ENCODE measurements around the gene MIF. TPM values are rescaled to one million over a fixed set of nuclear protein-coding genes. Genes with fewer than 3 reads are reported as not detected.
"Not testable (repeated sequence)": the region's sequence is repeated elsewhere in the genome, so short reads cannot be mapped to it uniquely, and the experiment has no call there.

Gene MIF
- total RNA-seq, 1 donor from 2014 or later, result 348 TPM

- DNase-seq (ENCODE audit: low read depth in 2 of 2), result not testable (repeated sequence)
These were observed 6.0 kb downstream of the MIF start for GRCh38 chr22:23900227-23900626.

- no peak for DNase-seq (ENCODE audit: low read depth in 2 of 2)
These were observed 7.4 kb downstream of the MIF start for GRCh38 chr22:23901600-23901999.

DNA sequence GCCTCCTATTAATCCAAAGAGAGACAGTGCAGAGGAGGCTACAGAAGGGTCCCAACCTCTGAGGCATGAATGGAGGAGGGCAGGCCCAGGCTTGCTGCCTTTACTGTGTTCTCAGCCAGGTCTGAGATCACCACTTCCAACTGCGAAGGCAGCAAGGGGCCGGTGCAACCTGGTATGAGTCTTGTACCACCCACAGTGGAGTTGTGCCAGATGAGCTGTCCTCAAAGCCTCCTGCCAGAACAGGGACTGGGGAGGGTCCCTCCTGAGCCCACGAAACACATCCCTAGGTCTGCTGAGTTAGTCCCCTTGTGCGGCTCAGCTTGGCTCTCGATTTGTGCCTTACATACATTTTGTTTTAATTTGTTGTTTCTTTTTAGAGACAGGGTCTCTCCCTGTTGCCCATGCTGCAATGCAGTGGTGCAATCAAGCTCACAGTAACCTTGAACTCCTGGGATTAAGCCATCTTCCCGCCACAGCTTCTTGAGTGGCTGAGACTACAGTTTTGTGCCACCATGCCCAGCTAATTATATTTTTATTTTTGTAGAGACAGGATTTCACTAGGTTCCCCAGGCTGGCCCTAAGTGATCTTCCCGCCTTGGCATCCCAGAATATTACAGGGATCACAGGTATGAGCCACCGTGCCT, 9.3 kb downstream of the MIF start:
- no peak for DNase-seq (ENCODE audit: low read depth in 2 of 2)

DNA sequence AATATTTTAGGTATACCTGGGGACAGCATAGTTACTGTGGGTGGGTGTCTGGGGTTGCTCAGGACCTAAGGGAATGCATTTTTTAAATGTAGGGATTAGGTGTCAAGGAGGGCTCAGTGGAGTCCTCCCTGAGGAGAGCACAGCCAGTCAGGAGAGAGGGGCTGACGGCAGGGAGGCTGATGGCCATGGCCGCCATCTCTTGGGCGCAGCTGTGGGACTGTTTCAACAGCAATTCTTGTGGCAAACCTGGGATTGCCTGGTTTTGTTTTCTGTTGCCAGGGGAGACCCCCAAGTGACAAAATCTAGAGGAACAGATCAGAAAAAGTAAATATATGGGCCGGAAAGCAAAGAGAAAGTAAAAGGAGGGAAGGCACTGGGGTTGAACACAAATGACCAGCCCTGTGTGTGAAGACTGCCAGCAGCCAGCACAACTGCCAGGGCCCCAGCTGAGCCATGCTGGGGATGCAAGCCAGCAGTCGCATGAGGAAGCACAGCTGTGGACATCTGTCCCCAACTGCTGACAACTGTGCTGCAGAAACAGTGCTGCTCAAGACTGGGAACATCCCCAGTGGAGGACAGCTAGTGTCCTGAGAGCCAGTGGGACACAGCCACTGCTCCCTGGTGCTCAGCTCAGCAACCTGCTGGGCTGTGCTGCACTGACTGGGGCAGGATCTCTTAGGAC, 10.5 kb downstream of the MIF start:
- no peak for DNase-seq (ENCODE audit: low read depth in 2 of 2)

DNA sequence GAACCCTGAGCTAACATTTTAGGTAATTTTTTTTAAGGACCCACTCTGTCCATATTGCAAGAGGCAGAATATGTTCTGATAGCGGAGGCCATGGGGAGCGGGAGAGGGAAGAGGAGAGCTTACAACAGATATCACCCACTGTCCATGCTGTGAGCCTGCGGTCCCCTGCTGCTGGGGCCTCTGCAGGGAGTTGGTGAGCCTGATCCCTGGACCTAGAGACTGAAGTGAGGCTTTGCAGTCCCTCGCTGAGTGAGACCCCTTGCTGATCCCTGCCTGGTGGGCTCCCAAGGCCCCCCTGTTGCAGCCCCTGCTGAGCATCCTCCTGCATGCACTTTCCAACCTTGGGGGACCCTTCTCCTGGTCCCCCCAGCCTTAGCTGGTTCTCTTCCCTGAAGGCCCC, 12.5 kb downstream of the MIF start:
- no peak for DNase-seq (ENCODE audit: low read depth in 2 of 2)

DNA sequence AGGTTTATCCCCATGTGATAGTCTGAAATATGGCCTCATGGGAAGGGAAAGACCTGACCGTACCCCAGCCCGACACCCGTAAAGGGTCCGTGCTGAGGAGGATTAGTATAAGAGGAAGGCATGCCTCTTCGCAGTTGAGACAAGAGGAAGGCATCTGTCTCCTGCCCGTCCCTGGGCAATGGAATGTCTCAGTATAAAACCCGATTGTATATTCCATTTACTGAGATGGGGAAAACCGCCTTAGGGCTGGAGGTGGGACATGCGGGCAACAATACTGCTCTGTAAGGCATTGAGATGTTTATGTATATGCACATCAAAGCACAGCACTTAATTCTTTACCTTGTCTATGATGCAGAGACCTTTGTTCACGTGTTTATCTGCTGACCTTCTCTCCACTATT, 13.2 kb downstream of the MIF start:
- DNase-seq (ENCODE audit: low read depth in 2 of 2), result not testable (repeated sequence)

- no peak for DNase-seq (ENCODE audit: low read depth in 2 of 2)
These were observed 14.5 kb downstream of the MIF start for GRCh38 chr22:23908587-23909205.

DNA sequence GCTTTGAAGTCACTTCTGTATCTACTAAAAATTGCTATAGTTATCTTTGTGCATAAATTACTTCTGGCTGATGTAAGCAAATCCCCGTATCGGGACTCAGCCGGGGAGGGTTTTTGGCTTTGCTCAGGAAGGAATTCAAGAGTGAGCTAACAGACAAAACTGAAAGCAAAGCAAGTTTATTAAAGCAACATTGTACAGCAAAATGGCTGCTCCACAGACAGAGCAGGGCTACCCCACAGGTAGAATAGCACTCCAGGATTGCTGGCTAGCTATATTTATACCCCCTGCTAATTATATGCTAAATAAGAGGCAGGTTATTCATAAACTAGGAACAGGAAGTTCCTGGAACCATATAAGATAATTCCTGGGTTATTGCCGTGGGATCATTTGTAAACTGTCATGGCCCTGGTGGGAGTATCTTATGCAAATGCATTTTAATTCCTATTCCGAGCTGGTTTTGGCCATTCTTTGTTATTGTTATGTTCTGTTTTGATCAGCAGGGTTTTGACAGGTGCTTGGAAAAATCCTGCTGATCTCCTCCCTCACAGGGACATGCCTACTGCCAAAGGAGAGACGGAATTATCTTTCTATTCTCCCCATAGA, 15.2 kb downstream of the MIF start:
- no peak for DNase-seq (ENCODE audit: low read depth in 2 of 2)

GRCh38 chr22:23910496-23911190, 16.5 kb downstream of the MIF start:
- DNase-seq (ENCODE audit: low read depth in 2 of 2), result no peak

- DNase-seq (ENCODE audit: low read depth in 2 of 2), result no peak
These were observed 17.3 kb downstream of the MIF start for GRCh38 chr22:23911318-23911980.

GRCh38 chr22:23912293-23912903, 18.2 kb downstream of the MIF start:
- no peak for DNase-seq (ENCODE audit: low read depth in 2 of 2)

DNA sequence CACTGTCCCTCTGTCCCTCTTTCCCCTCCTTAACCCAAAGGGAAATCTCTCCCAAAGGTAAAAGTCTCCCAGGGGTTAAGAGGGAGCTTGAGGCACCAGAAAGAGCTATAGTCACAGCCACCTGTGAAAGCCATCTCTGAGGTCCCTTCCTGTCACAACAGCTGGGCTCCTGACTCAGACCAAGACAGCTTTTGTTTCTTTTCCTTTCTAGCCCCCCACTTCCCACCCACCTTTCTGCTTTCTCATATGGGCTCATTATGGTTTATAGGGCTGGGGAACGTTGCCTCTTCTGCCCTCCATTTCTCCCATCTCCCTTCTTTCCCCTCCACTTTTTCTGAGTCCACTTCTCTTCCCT, 19.1 kb downstream of the MIF start:
- no peak for DNase-seq (ENCODE audit: low read depth in 2 of 2)

GRCh38 chr22:23913661-23914353, 19.6 kb downstream of the MIF start:
- DNase-seq (ENCODE audit: low read depth in 2 of 2), result peak; percentile 94 to 99

DNA sequence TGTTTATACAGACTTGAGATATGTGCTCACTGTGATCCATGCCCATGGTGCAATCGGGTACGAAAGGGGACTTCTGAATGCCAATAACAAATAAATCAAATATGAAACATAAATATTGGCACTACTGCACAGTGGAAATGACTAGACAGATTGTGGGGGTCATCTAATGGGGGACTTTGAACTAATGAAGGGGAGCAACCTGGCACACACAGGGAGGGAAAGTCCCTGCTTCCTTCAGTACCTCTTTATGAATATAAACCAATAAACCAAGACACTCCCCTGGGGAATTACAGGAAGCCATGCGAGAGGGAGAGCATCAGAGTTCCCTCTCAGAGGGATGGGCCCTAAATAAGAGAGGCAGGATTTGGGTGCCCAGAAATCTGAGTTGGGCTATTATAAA, 21.1 kb downstream of the MIF start:
- no peak for DNase-seq (ENCODE audit: low read depth in 2 of 2)

- not testable (repeated sequence) for DNase-seq (ENCODE audit: low read depth in 2 of 2)
These were observed 26.1 kb downstream of the MIF start for GRCh38 chr22:23920267-23920611.

- not testable (repeated sequence) for DNase-seq (ENCODE audit: low read depth in 2 of 2)
These were observed 27.5 kb downstream of the MIF start for GRCh38 chr22:23921586-23922201.

DNA sequence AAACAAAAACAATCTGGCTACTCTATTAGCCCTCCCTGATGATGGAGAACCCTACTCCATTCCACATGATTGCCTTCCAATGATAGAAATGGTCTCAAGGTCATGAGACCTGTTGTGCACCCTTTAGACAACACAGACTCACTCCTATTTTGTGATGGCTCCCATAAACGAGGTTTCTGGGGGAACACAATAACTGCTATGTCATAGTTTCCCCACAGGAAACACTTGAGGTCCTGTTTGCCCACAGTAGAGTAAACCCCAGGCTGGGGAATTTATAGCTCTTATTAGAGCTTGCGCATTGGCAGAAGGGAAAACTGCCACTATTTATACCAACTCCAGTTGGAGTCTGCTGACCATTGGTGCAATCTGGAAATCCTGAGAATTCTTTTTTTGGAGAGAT, 28.7 kb downstream of the MIF start:
- no peak for DNase-seq (ENCODE audit: low read depth in 2 of 2)

DNA sequence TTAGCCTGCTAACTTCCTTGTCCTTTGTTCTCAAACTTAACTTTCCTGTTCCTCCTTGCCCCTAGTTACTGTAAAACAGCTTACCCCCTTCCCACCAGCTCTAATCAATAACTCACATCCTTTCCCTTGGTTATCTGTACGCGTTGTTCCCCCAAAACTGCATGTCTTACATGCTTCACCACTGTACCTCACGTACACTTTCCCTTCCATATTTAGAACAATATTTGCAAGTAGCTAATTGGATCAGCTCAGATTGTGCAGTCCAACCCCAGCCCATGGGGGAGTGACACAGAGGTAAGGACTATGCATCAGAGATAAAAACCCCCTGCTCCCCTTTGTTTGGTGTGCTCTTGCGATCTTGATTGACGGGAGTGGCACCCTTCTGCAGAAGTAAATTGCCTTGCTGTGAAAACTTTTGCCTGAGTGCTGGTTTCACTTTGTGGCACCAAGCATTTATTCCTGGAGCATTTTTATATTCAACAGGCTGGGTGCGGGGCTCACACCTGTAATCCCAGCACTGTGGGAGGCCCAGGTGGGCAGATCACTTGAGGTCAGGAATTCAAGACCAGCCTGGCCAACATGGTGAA, 30.9 kb downstream of the MIF start:
- no peak for DNase-seq (ENCODE audit: low read depth in 2 of 2)

GRCh38 chr22:23926561-23926960, 32.4 kb downstream of the MIF start:
- no peak for DNase-seq (ENCODE audit: low read depth in 2 of 2)
